HCT116 (cell line): ENCODE results near the gene SPR. TPM values are rescaled to one million over a fixed set of nuclear protein-coding genes. Genes with fewer than 3 reads are reported as not detected.

Source experiments
- ATAC-seq: fragments of 200-7000 bp; cut with Tn5 transposase; 2 replicates; pipeline ENCODE4 v1.9.1; 2020; ENCODE audit warnings: mild to moderate bottlenecking, moderate library complexity
- BruUV-seq: library from RNA; stranded (reverse); fragments of 400-500 nt; replicated peaks from 2 replicates; lab custom pipeline; 2021; lab: Mats Ljungman, UMichigan
- CTCF ChIA-PET: fragments of 300-600 bp; sonication (Branson Sonifier 250); formaldehyde crosslinking; loops from one replicate; lab custom pipeline; 2021; ENCODE audit warnings: antibody characterized with exemption; lab: Charles Lee
- POLR2A ChIA-PET: fragments of 300-600, 350-600 bp; sonication (Branson Sonifier 250); formaldehyde crosslinking; loops from one replicate; lab custom pipeline; 2021; ENCODE audit warnings: antibody characterized with exemption; lab: Charles Lee
- RAD21 ChIA-PET, 2 experiments: fragments of 300-600 bp; sonication (Branson Sonifier 250); formaldehyde crosslinking; loops; one replicate each; lab custom pipeline; 2023; ENCODE audit warnings: low total read pairs in 2 of 2; ENCODE audit not compliant: uncharacterized antibody in 2 of 2, unreplicated experiment in 2 of 2, low non-redundant PET in 1 of 2; lab: Charles Lee
- DNase-seq: peaks from one replicate; pipeline ENCODE4 v3.0.0-alpha.2; 2010; ENCODE audit warnings: low read depth, low spot score
- H2AFZ ChIP-seq: fragments of 200-600 bp; shearing (Covaris generic), sonication (generic); 2 replicates; pipeline ENCODE4 v1.6.1; 2017; ENCODE audit warnings: low read depth, mixed run types, mixed read lengths, antibody characterized with exemption, low read length; ENCODE audit not compliant: poor library complexity, severe bottlenecking
- H3K27ac ChIP-seq: 2 replicates; pipeline ENCODE4 v1.5.1; 2012; ENCODE audit warnings: low read depth, low read length
- H3K27me3 ChIP-seq: fragments of 200-600 bp; sonication (generic); 2 replicates; pipeline ENCODE4 v1.6.1; 2016; ENCODE audit warnings: mixed run types, low read length, mixed read lengths; ENCODE audit not compliant: insufficient read depth
- H3K36me3 ChIP-seq, 2 experiments: fragments of 200-500 bp in 1 of 2; fragments of 200-600 bp in 1 of 2; sonication (Bioruptor generic) in 1 of 2; sonication (generic) in 1 of 2; 2 replicates each; pipeline versions ENCODE4 v1.5.1 to v1.6.1; 2014 to 2016; ENCODE audit warnings: low read length in 2 of 2, inconsistent platforms in 1 of 2, mixed read lengths in 1 of 2, mixed run types in 1 of 2; ENCODE audit not compliant: insufficient read depth in 2 of 2, control insufficient read depth in 1 of 2
- H3K4me1 ChIP-seq, 2 experiments: fragments of 200-600 bp in 1 of 2; sonication (generic) in 1 of 2; 2 replicates each; pipeline versions ENCODE4 v1.5.1 to v1.6.1; 2012 to 2017; ENCODE audit warnings: low read length in 2 of 2, inconsistent platforms in 1 of 2, mild to moderate bottlenecking in 1 of 2, mixed read lengths in 1 of 2, mixed run types in 1 of 2, moderate library complexity in 1 of 2; ENCODE audit not compliant: insufficient read depth in 2 of 2, control insufficient read depth in 1 of 2
- H3K4me2 ChIP-seq: fragments of 200-600 bp; sonication (generic); 2 replicates; pipeline ENCODE4 v1.6.1; 2017; ENCODE audit warnings: mixed run types, low read length, mixed read lengths
- H3K4me3 ChIP-seq, 2 experiments: fragments of 200-600 bp in 1 of 2; sonication (generic) in 1 of 2; replicated peaks in 1 of 2; 2 replicates each; pipeline ENCODE4 v1.5.1; 2011 to 2016; ENCODE audit warnings: low read length in 2 of 2, control low read depth in 1 of 2, low read depth in 1 of 2, mild to moderate bottlenecking in 1 of 2, mixed read lengths in 1 of 2, mixed run types in 1 of 2
- H3K79me2 ChIP-seq: fragments of 200-600 bp; sonication (generic); 2 replicates; pipeline ENCODE4 v1.6.1; 2017; ENCODE audit warnings: mild to moderate bottlenecking, mixed run types, low read length, moderate library complexity, mixed read lengths; ENCODE audit not compliant: insufficient read depth
- H3K9ac ChIP-seq: fragments of 200-600 bp; sonication (generic); 2 replicates; pipeline ENCODE4 v1.6.1; 2016; ENCODE audit warnings: low read length, mixed read lengths
- H3K9me2 ChIP-seq: fragments of 200-600 bp; sonication (generic), shearing (Covaris generic); 2 replicates; pipeline ENCODE4 v1.6.1; 2017; ENCODE audit warnings: mixed run types, mild to moderate bottlenecking, moderate library complexity; ENCODE audit not compliant: insufficient read depth
- H3K9me3 ChIP-seq, 2 experiments: fragments of 200-500 bp in 1 of 2; fragments of 200-600 bp in 1 of 2; sonication (Bioruptor generic) in 1 of 2; sonication (generic) in 1 of 2; 2 replicates each; pipeline ENCODE4 v1.6.1; 2014 to 2017; ENCODE audit warnings: low read length in 2 of 2, mixed read lengths in 2 of 2, inconsistent platforms in 1 of 2, low read depth in 1 of 2, mild to moderate bottlenecking in 1 of 2, mixed run types in 1 of 2, moderate library complexity in 1 of 2; ENCODE audit not compliant: control insufficient read depth in 1 of 2, insufficient read depth in 1 of 2
- H4K20me1 ChIP-seq: fragments of 200-600 bp; sonication (generic), shearing (Covaris generic); 2 replicates; pipeline ENCODE4 v1.6.1; 2017; ENCODE audit warnings: mixed run types, mild to moderate bottlenecking, moderate library complexity; ENCODE audit not compliant: insufficient read depth
- CBX3 ChIP-seq: IDR thresholded peaks from 2 replicates; pipeline ENCODE4 v1.6.1; 2012; ENCODE audit warnings: low read depth
- EGR1 ChIP-seq: IDR thresholded peaks from 2 replicates; pipeline ENCODE4 v1.6.1; 2012; ENCODE audit warnings: low read depth
- ELF1 ChIP-seq: IDR thresholded peaks from 2 replicates; pipeline ENCODE4 v1.6.1; 2012; ENCODE audit warnings: low read depth, borderline replicate concordance
- EZH2phosphoT487 ChIP-seq: fragments of 200-600 bp; IDR thresholded peaks from 2 replicates; pipeline ENCODE4 v1.6.1; 2018; ENCODE audit warnings: antibody characterized with exemption, borderline replicate concordance
- FOSL1 ChIP-seq: IDR thresholded peaks from 2 replicates; pipeline ENCODE4 v1.6.1; 2012; ENCODE audit warnings: low read depth
- POLR2AphosphoS5 ChIP-seq: IDR thresholded peaks from 2 replicates; pipeline ENCODE4 v1.6.1; 2011; ENCODE audit warnings: mild to moderate bottlenecking, low read depth, low read length, moderate library complexity
- SP1 ChIP-seq: IDR thresholded peaks from 2 replicates; pipeline ENCODE4 v1.6.1; 2012; ENCODE audit warnings: low read depth
- ZBTB33 ChIP-seq: IDR thresholded peaks from 2 replicates; pipeline ENCODE4 v1.6.1; 2011; ENCODE audit warnings: mild to moderate bottlenecking, low read length, moderate library complexity; ENCODE audit not compliant: insufficient replicate concordance; ENCODE audit errors: extremely low read depth
- intact Hi-C: fragments of 100-400 bp; cut with micrococcal nuclease; formaldehyde crosslinking; loops from 2 replicates; pipeline ENCODE4 v1.10.0; 2022
- total RNA-seq: library from RNA; stranded (reverse); gene quantifications from one replicate; pipeline ENCODE4 v1.2.1, GENCODE V29; 2021; ENCODE audit not compliant: unreplicated experiment
- TF ChIP-seq, protein P1 (sequence below): IDR thresholded peaks from 2 replicates; pipeline ENCODE4 v1.6.1; 2012

The SPR gene
- total RNA-seq, 1 experiment from 2014 or later, result 66.9 TPM

- Histone ChIP-seq H3K9me3 (no peaks in the 10 kb centered on the region), H3K27ac (no peak overlapping the region), H3K9me2 (no peaks in the 10 kb centered on the region), H3K4me2 (no peak overlapping the region), H3K36me3 (peaks cover 0 to 10% of the 10 kb centered on the region in 2 experiments; a peak in 1 of 4 replicates), H3K9ac (no peak overlapping the region), H3K4me3 (no peak overlapping the region), H3K27me3 (no peaks in the 10 kb centered on the region), H4K20me1 (peaks cover 4% of the 10 kb centered on the region; the same call in 1 of the 2 replicates), H3K79me2 (no peaks in the 10 kb centered on the region), H3K4me1 (peaks cover 0 to 4% of the 10 kb centered on the region in 2 experiments; a peak in 1 of 4 replicates), H2AFZ (no peak overlapping the region)
- intact Hi-C loops, result no loop called here
- ATAC-seq, result no peak
- no TSS peak for BruUV-seq
- ChIA-PET RAD21 (no interaction called here), POLR2A (no interaction called here), CTCF (interaction anchor here (1.1 to 1.7 kb wide), 3 partner anchors 9 to 281 kb away, joined by 3 to 6 read pairs (median 5); partner anchors contain the start of gene SPR)
- DNase-seq, result no peak
- TF ChIP-seq ZBTB33 (no peak), SP1 (no peak), ELF1 (no peak), POLR2AphosphoS5 (no peak), EZH2phosphoT487 (no peak), FOSL1 (no peak), CBX3 (no peak), EGR1 (no peak)
- TF ChIP-seq, protein P1, sequence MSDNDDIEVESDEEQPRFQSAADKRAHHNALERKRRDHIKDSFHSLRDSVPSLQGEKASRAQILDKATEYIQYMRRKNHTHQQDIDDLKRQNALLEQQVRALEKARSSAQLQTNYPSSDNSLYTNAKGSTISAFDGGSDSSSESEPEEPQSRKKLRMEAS, result no peak
Measured at GRCh38 chr2:72896446-72896845, 9.2 kb downstream of the SPR start.
